NCI-H1694 treated with DMSO at 0.1 percent for 48 hours (cell line): ENCODE measurements around the gene EVC.
"Not testable (repeated sequence)": the region's sequence is repeated elsewhere in the genome, so short reads cannot be mapped to it uniquely, and the experiment has no call there.

ENCODE experiments used
- DNase-seq: peaks from one replicate; lab custom pipeline; 2025; lab: John Stamatoyannopoulos, UW

The EVC gene

DNA sequence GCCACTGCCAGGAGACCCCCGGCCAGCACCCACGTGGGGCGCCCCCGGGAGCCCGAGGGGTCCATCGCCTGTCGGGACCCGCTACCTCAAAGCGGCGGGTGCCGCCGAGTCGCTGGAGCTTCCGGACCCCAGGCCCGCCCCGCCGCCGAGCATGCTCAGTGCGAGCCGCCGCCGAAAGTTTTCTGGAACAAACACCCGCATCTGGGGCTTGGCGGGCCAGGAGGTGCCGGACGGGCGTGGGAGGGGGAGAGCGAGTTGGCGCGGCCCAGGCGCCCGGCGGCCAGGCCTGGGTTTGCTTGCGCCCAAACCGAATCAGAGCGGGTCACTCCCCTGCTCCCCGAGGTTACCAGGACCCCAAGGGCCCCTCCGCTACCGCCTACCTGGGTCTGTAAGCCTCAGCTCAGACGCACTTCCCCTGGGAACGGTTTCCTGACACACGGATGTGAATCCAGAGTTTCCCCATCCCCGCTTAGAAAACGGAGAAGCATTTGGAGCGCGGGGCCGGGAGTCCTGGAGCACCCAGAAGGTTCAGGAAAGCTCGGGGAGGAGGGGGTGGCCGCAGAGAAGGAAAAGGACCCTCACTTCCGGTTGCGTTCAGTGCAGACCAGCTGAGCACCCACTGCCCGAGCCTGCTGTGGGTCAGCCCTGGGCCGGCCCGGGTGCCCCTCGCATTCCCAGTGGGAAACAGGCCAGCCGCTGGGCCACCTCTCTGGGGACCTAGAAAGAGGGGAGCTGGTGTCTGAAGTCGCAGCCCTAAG lies 2.4 kb upstream of the EVC start, which contains the start of gene EVC2:
EVC2 (minus strand) TSS at position 111 of the 758 bp plus-strand sequence; CDS start at position 65, 46 bp downstream.
- DNase-seq, result no peak

DNA sequence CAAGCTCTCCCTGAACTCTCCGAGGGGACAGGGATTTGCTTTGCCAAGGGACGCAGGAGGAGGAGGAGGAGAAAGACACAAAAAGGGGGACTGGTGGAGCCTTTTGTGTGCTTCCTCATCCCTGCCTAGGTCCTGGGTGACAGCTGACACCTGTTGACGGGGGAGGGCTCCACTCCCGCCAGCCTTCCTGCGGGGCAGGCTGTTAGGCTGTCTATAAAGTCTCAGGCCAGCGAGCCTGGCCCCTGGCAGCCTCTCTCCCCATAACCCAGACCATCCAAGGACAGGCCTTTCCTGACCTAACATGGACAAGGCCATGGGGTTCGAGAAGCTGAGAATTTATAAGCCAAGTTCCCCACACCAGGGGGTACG lies 1.8 kb upstream of the EVC start:
- DNase-seq, result no peak

DNA sequence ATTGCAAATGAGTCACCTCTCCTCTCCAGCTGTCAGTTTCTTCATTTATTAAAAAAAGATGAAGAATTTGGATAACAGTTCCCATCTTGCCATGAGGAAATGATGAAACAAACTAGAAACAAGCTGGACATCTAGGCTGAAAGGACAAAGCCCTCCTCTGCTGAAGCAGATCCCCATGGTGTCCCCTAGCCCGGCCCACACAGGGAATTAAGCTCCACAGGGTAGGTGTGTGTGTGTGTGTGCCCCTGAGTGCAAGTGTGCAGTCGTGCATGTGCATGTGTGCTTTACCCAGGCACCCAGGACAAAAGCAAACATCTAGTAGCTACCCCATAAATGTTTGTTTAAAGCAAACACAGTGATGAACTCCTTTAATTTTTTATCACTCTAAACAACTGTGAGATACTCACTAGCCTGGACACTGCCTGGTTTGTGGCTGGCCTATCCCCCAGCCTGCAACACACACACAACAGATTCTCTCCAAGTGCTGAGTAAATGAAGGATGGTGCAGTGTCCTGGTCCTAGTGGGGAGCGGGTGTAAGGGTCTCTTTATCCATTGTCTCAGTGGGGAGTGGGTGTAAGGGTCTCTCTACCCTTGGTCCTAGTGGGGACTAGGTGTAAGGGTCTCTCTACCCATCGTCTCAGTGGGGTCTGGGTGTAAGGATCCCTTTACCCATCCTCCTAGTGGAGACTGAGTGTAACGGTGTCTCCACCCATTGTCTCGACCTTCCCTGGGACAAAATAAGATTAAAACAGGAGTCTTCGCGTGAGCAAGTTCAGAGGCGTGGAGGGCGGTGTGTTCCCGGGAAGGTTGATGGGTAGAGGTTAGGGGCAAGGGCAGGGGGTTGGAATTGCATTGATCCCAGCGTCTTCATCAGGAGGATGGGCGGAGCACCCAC lies 688 bp upstream of the EVC start:
- DNase-seq, result no peak

DNA sequence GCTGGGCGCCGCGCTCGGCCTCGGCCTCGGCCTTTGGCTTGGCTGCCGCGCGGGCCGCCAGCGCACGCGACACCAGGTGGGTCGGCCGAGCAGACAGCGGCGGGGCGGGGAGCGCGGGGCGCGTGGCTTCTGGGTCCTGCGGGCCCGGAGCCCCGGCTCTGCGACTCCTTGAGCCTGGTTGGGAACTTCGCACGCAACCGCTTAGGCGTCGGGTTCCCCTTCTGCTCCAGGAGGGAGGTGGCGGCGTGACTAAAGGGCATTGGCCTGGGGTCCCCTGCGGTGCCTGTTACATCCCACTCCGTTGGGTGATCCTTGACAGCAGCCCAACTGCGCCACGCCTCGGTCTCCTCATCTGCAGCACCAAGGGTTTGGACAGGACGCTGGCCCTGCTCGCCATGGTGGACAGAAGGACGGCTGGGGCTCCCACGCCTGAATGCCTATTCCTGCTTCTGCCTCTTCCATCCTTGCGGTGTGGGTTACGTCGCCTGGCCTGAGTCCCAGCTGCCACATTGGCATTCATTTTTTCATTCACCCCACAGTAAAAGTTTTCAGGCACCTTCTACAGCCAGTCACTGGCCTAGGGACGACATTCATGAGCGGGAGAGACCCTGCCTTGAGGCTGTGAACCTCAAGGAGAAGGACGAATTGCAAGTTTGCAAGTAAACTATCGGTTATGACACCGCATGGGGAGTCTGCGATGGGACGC lies 631 bp downstream of the EVC start:
- no peak for DNase-seq

DNA sequence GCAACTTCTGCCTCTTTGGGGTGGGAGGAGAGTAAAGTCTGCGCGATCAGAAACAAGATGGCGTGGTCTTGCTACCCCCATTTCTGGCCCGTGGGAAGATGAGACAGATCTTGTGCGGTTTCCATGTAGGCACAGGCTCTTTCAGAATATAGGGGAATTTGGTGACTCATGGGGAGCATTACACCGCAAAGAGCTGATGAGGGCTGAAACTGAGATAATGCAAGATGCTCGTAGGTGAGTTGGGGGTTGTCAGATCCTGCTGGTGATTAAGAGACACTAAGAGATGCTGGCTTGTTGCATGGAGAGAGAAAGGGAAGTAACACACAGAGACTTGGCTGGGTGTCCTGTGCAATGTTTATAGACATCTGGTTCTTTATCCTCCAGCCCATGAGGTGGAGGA lies 1.5 kb downstream of the EVC start:
- no peak for DNase-seq

DNA sequence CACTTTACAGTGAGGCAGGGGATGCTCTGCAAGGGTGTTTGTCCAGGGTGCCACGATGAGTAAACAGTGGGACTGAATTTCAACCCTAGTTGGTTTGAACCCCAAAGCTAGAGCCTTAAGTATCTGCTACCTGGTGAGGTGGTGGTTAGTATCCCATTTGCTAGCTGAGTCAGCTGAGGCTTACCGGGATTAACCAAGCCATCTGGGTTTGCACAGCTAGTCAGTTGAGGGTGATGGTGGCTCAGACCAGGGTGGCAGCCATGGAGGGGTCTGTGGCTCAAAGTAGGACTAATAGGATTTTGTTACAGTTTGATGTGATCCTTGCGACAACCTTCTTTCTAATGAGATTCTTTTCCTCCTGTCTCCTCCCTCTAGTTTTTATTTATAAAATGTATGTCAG lies 1.9 kb downstream of the EVC start:
- DNase-seq, result no peak

DNA sequence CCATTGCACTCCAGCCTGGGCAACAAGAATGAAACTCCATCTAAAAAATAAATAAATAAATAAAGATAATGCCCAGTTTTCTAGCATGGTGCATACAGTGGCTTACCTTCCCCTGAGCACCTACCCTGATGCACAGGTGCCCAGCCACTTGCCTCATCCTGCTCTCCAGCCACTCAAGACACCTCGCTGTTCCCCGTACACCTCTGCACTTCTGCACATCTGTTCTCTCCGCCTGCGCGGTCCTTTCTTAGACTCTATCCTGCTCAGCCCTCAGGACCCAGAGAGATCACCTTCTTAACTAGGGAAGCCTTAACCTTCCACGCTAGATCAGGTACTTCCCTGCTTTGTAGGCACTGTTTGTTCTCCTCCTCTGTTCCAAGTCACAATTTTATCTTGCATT lies 2.9 kb downstream of the EVC start:
- no peak for DNase-seq

DNA sequence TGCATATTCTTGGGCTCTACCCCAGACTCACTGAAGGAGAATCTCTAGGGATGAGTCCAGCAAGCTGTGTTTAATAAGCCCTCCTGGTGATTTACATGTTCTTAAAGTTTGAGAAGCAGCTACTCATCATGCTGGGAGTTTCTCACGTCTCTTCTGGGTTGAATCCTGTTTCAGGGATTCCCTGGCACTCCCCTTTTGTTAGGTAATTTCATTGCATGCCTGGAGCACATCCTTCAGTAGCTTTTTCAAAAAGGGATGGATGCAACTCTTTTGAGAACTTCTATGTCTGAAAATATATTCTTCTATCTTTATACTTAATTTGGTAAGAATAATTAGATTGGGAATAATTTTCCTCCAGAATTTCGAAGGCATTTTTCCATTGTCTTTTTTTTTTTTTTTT lies 4.4 kb downstream of the EVC start:
- DNase-seq, result no peak

DNA sequence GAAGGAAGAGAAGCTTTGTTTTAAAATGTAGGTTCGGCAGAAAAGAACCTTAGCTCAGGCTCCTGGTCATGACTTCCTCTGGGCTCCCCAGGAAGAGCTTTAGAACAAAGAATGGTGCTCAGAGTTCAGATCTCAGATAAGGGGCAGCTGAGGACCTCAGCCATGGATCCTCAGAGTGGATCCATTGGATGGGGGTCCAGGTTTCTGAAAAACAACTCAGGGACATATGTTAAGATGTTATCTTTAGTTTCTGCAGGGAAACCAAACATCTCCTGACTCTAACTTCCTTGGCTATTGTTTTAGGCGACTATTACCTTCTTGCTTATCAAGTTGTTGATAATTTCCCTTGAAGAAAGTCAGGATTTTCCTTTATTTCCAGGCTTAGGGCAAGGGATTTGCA lies 5.4 kb downstream of the EVC start:
- DNase-seq, result no peak

DNA sequence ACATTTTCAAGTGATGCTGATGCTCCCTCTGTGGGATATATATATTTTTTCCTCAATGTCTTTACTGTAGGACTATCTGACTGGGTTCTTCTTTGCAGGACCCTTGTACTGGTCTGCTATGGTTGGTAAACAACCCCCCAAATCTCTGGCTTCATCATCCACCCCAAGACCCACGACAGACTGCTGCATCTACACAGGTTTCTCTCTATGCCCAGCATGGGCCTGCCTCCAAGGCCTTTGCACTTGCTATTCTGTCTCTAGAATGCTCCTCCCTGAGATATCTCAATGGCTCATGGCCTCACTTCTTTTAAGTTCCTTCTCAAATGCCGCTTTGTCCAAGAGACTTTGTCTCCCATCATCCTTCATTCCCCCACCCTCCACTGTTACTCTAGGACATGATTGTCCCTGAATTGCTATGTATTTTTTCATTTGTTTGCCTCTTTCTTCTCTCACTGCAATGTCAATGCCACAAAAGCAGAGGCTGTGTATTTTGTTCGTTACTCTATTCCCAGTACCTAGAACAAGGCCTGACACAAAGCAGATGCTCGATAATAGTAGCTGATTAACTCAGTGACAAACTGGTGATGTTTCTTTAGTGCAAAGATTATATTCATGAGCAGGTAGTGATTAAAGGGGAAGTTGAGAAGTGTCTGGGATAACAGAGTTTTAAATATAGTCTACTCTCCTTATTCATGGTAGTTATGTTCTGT lies 6.6 kb downstream of the EVC start:
- no peak for DNase-seq

DNA sequence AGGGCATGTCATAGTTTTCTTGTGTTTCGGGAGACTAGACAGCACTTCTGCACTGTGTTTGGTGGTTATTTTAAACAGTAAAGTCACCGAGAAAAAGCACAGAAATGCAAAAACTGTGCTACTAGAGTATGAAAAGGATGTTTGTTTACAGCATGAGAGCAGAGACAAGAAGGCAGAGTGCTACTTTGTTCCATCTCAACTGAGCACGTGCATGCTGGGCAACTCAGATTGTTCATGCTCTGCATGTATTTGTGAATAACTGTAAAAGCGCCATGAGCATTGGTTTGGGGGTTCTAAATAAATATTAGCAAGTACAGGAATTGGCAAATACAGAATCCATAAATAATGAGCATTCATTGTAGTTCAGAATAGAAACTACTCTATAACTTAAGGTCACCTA lies 7.4 kb downstream of the EVC start:
- no peak for DNase-seq

DNA sequence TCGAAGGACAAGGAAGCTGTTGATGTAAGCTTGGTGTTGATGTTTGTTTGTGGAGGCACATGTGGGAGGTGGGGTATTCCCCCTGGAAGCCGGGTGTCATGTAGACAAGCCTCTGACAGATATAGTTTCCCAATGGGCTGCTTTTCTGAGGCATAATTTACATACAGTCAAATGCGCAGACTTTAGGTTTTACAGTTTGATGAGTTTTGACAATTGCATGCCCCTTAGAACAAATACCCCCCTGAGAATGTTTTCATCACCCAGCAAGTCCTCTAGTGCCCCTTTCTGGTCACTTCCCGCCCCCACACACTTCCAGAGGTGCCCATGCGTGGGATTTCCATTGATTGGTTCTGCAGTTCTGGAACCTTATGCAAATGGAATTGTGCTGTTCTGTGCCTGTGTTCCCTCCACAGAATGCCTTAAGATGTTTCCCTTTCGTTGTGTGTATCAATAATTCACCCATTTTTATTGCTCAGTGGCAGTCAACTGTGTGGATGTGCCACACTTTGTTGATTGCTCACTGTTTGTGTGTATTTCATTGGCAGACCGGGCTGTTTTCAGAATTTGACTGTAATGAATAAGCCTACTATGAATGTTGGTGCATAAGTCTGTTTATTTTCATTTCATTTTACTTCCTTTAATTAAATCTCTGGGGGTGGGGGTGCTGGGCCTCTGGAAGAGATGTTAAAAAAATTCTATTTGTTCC lies 8.5 kb downstream of the EVC start:
- DNase-seq, result no peak

DNA sequence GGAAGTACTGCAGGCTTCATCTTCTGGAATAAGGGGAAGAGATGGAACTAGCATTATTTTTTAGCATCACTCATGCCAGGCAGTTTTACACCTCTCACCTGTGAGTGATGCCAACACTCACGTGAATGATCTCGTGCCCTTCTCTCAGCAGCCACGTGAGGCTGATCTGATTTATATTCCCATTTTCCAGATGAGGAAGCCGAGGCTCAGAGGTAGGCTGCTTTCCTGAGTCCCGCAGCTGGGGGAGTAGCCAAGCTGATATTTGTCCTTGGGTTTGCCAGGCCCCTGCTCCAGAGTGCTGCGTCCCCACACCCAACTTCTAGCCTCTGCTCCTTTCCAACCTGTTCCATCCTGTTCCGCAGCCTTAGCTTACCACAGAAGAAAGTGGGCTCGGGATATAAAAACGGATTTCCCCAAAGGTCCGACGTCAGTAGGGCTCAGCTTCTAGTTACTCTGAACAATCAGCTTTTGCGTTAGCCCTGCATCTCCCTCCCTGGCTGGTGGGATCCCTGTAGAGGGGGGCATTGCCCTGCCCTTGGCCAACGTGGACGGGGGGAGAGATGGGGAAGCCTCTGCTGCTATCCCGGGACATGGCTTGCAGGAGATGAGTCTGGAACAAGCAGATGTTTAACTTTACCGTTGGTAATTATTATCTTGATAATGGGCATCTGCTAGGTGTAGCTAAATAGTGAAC lies 9.3 kb downstream of the EVC start:
- no peak for DNase-seq

DNA sequence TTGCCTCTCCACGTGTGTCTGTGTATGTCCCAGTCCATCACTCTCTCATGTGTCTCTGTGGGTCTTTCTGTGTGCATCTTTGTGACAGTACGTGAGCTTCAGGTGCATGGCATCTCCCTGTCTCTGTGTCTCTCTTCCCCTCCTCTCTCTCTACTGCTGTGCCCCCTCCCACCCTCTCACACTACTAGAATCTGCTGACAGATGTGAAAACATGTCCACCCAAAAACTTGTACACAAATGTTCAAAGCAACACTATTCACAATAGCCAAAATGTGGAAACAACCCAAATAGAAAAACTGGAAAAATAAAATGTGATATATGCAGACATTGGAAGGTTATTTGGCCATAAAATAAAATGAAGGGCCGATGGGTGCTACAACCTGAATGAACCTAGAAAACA lies 10.0 kb downstream of the EVC start:
- no peak for DNase-seq

DNA sequence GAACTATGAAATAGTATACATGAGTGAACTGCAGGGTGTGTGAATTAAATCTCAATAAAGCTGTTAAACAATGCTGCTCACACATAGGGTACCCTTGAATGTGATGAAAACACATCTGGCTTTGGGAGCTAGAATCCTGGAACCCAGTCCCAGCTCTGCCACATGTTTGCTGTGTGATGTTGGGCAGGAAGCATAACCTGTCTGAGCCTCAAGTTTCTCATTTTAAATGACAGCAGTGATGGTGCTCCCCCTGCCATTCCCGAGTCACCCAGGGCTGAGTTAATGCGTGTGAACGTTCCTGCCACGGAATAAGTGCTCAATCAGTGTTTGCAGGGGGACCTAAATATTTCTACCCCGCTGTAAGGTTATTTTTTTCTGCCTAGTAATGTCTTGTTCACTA lies 10.9 kb downstream of the EVC start:
- no peak for DNase-seq

DNA sequence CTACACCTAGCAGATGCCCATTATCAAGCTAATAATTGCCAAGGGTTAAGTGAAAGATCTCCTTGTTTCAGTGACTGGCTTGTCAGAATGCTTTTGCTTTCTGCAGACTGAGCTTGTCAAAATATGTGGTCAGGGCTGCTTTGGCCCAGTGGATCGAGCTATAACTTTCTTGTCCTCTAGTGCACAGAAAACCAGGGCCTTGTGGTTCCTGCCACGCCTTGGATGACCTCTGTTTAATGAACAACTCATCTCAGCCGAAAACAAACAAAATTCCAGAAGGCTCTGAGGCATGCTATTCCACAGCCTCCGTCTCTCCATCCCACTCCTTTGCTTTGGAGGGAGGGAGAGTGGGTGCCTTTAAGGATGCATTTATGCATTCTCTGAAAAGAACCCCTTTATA lies 11.3 kb downstream of the EVC start:
- DNase-seq, result no peak

DNA sequence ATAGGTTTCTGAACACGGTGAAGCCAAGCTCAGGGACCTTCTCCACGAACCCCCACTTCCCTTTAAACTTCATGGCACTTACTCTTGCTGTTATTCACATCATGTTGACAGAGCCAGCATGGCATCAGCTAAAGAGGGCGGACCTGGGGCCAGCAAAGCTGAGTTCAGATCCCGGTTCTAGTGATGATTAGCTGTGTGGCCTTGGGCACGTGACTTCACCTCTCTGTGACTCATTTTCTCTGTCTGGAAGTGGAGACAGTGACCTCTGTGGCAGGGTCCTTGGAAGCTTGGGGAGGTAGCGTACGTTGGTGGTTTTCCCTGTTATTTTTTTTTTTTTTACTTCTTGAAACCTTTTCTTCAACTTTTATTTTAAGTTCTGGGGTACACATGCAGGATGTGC lies 13.4 kb downstream of the EVC start:
- no peak for DNase-seq

DNA sequence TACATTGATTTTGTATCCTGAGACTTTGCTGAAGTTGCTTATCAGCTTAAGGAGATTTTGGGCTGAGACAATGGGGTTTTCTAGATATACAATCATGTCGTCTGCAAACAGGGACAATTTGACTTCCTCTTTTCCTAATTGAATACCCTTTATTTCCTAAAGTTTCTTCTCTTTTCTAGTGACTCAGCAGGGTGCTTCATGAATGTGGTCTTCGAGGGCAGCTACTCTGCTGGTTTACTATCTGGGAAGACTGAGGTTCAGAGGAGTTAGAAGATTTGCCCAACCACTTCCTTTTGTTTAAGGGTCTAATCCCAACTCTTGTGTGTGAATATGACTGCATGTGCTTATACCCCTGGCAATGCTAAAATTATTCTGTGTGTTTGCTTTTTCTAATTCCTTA lies 17.4 kb downstream of the EVC start:
- not testable (repeated sequence) for DNase-seq

DNA sequence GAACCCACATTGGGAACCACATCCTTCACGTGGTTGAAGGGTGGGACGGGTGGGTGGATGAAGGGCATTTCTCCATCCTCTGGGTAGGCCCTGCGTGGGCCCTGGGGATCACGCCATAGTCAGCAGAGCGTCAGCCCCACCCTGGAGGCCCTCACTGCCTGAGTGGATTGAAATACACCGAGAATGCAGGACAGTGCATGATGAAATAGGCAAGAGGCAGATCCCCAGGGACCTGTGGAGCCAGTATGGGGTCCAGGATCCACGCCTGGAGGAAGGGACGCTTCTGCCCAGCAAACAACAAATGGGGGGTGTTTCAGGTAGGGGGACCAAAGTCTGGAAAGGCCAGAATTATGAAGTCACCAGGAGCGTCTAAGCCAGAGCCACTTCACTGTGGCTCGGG lies 19.4 kb downstream of the EVC start:
- no peak for DNase-seq

DNA sequence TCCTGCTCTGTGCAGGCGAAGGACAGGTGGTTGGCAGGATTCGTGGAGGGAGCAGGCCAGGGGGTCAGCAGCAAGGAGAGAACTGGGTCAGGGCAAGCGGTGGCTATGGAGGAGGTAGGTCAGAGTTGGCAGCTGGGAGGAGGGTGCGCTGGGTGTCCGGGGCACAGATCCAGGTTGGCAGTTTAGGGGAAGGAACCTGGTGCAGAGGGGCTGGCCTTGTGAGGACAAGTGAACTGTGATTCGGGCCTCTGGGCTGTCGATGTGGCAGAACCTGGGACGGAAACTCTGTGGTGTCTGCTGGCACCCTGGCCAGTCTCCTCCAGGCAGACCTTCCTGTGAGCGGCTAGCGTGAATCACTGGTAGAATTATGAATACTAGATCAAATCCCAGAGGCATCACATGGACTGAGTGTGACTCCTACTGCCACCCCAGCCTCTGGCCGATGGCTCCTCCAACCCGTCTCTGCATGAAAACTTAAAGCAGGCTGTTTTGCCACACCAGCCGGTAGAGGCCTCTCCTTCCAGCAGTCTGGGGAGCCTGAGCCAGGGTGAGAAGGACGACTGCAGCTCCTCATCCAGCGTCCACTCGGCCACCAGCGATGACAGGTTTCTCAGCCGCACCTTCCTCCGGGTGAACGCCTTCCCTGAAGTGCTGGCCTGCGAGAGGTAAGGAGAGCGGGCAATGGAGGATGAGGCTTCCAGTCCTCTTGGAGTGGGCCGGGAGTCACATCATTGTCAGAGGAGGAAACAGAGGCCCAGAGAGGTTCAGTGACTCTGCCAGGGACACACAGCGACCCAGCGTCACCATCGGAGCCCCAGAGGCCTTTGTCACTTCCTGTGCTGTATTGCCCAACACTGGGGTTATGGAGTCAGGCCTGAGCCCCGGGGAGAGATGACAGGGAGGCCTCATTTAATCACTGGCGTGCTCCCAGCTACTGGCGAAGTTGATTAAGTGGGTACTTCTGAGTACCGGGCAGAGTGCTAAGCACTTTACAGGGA lies 20.3 kb downstream of the EVC start:
- DNase-seq, result no peak
